Measurements from ENCODE around the gene BTBD9.

Gene BTBD9

GRCh38 chr6:38477680-38478260, 162.0 kb downstream of the BTBD9 start:
- no peak overlapping the region for H3K9ac ChIP-seq (ENCODE audit: low read depth, low read length)
- H3K4me2 ChIP-seq (ENCODE audit: insufficient read depth, low read length): no peak overlapping the region
- H3K4me3 ChIP-seq (ENCODE audit: low read depth in 1 of 2, low read length in 2 of 2): no peak overlapping the region
- H3K27me3 ChIP-seq (ENCODE audit: insufficient read depth, low read length, poor library complexity): no peaks in the 10 kb centered on the region
- H3K27ac ChIP-seq (ENCODE audit: low read length): no peak overlapping the region
- no peaks in the 10 kb centered on the region for H3K4me1 ChIP-seq (ENCODE audit: insufficient read depth, low read length)
- H3K36me3 ChIP-seq (ENCODE audit: insufficient read depth, low read length): no peaks in the 10 kb centered on the region
- TF ChIP-seq EZH2 (IDR thresholded peaks at IDR 0.05; ENCODE audit: borderline replicate concordance, low read depth, low read length, severe bottlenecking) (no peak), CTCF (IDR thresholded peaks at IDR 0.05; ENCODE audit: borderline replicate concordance, extremely low read depth, low read length, poor library complexity, severe bottlenecking) (no peak)
- no peaks in the 10 kb centered on the region for H3K79me2 ChIP-seq (ENCODE audit: insufficient read depth, low read length)
- H2AFZ ChIP-seq (ENCODE audit: low read depth, low read length): no peak overlapping the region
- no peaks in the 10 kb centered on the region for H3K9me3 ChIP-seq (ENCODE audit: insufficient read depth, low read length, severe bottlenecking)
- no peak for DNase-seq
- no peaks in the 10 kb centered on the region for H4K20me1 ChIP-seq (ENCODE audit: insufficient read depth, low read length)
- no peak for ATAC-seq (ENCODE audit: insufficient read depth, low read depth)

GRCh38 chr6:38476888-38477287, 162.8 kb downstream of the BTBD9 start:
- H3K79me2 ChIP-seq (ENCODE audit: insufficient read depth, low read length): no peaks in the 10 kb centered on the region

DNA sequence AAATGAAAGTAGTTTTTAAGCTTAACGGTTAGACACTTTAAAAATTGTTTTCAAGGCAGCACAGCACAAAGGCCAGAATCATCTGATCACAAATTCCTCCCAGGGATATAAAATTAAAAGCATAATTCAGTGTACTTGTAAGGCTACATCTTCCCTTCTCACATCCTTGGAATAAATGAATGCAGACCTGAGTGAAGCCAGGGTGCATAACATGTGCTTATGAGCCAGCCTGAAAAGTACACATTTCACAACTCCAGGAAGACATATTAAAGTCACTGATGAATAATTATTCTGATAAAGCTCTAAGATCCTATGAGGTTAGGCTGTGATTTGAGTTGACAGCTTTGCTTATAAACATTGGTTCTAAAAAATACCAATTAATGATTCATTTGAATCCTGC, 163.6 kb downstream of the BTBD9 start:
- no peaks in the 10 kb centered on the region for H3K79me2 ChIP-seq (ENCODE audit: insufficient read depth, low read length)
- H3K4me3 ChIP-seq (ENCODE audit: low read depth in 1 of 2, low read length in 2 of 2): no peak overlapping the region
- TF ChIP-seq CTCF (IDR thresholded peaks at IDR 0.05; ENCODE audit: borderline replicate concordance, extremely low read depth, low read length, poor library complexity, severe bottlenecking) (no peak), EZH2 (IDR thresholded peaks at IDR 0.05; ENCODE audit: borderline replicate concordance, low read depth, low read length, severe bottlenecking) (no peak)
- DNase-seq (no peak), ATAC-seq (ENCODE audit: insufficient read depth, low read depth) (no peak)
- no peaks in the 10 kb centered on the region for H3K36me3 ChIP-seq (ENCODE audit: insufficient read depth, low read length)
- H4K20me1 ChIP-seq (ENCODE audit: insufficient read depth, low read length): no peaks in the 10 kb centered on the region
- no peaks in the 10 kb centered on the region for H3K4me1 ChIP-seq (ENCODE audit: insufficient read depth, low read length)
- H3K9ac ChIP-seq (ENCODE audit: low read depth, low read length): no peak overlapping the region
- H3K9me3 ChIP-seq (ENCODE audit: insufficient read depth, low read length, severe bottlenecking): no peaks in the 10 kb centered on the region
- H2AFZ ChIP-seq (ENCODE audit: low read depth, low read length): no peak overlapping the region
- H3K27me3 ChIP-seq (ENCODE audit: insufficient read depth, low read length, poor library complexity): no peaks in the 10 kb centered on the region
- H3K27ac ChIP-seq (ENCODE audit: low read length): no peak overlapping the region
- H3K4me2 ChIP-seq (ENCODE audit: insufficient read depth, low read length): no peak overlapping the region

More at GRCh38 chr6:38476888-38477287, 162.8 kb downstream of the BTBD9 start:
- H3K9ac ChIP-seq (ENCODE audit: low read depth, low read length): no peak overlapping the region
- H3K27me3 ChIP-seq (ENCODE audit: insufficient read depth, low read length, poor library complexity): no peaks in the 10 kb centered on the region
- no peaks in the 10 kb centered on the region for H3K9me3 ChIP-seq (ENCODE audit: insufficient read depth, low read length, severe bottlenecking)
- no peak overlapping the region for H3K27ac ChIP-seq (ENCODE audit: low read length)
- TF ChIP-seq EZH2 (IDR thresholded peaks at IDR 0.05; ENCODE audit: borderline replicate concordance, low read depth, low read length, severe bottlenecking): no peak
- no peak for DNase-seq
- no peak overlapping the region for H2AFZ ChIP-seq (ENCODE audit: low read depth, low read length)
- H3K4me2 ChIP-seq (ENCODE audit: insufficient read depth, low read length): no peak overlapping the region
- ATAC-seq (ENCODE audit: insufficient read depth, low read depth): no peak
- no peaks in the 10 kb centered on the region for H3K4me1 ChIP-seq (ENCODE audit: insufficient read depth, low read length)
- no peaks in the 10 kb centered on the region for H3K36me3 ChIP-seq (ENCODE audit: insufficient read depth, low read length)
- H3K4me3 ChIP-seq (ENCODE audit: low read depth in 1 of 2, low read length in 2 of 2): no peak overlapping the region
- H4K20me1 ChIP-seq (ENCODE audit: insufficient read depth, low read length): no peaks in the 10 kb centered on the region

DNA sequence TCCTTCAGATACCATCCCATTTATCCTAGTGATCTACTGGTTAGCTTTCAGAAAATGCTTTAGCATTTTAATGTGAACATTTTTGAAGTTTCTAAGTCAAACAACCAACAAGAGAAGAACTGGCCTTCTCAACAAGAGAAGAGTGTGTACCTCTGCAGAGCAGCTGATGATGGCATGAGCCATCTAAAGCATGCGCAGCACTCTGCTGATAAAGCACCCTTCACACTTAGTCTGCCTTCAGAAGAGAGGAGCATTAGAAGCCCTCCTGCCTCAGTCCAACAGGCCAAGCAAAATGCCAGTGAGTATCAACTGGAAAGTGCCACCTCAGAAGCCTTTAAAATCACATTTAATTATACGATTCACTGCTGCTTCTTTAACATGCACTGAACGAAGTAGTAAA, 169.2 kb downstream of the BTBD9 start:
- Histone ChIP-seq H4K20me1 (ENCODE audit: insufficient read depth, low read length) (no peaks in the 10 kb centered on the region), H3K27ac (ENCODE audit: low read length) (no peak overlapping the region), H3K27me3 (ENCODE audit: insufficient read depth, low read length, poor library complexity) (no peaks in the 10 kb centered on the region), H2AFZ (ENCODE audit: low read depth, low read length) (no peak overlapping the region), H3K36me3 (ENCODE audit: insufficient read depth, low read length) (no peaks in the 10 kb centered on the region), H3K9me3 (ENCODE audit: insufficient read depth, low read length, severe bottlenecking) (no peaks in the 10 kb centered on the region), H3K4me3 (ENCODE audit: low read depth in 1 of 2, low read length in 2 of 2) (no peak overlapping the region), H3K79me2 (ENCODE audit: insufficient read depth, low read length) (no peaks in the 10 kb centered on the region), H3K9ac (ENCODE audit: low read depth, low read length) (no peak overlapping the region), H3K4me2 (ENCODE audit: insufficient read depth, low read length) (no peak overlapping the region), H3K4me1 (ENCODE audit: insufficient read depth, low read length) (no peaks in the 10 kb centered on the region)
- TF ChIP-seq CTCF (IDR thresholded peaks at IDR 0.05; ENCODE audit: borderline replicate concordance, extremely low read depth, low read length, poor library complexity, severe bottlenecking) (no peak), EZH2 (IDR thresholded peaks at IDR 0.05; ENCODE audit: borderline replicate concordance, low read depth, low read length, severe bottlenecking) (no peak)
- DNase-seq (no peak), ATAC-seq (ENCODE audit: insufficient read depth, low read depth) (no peak)

Measured in DND-41 (cell line).